Fibroblast of the aortic adventitia (primary cell): ENCODE results near the gene TJAP1. TPM values are rescaled to one million over a fixed set of nuclear protein-coding genes. Genes with fewer than 3 reads are reported as not detected.

Experiments
- DNase-seq: peaks from one replicate; pipeline ENCODE4 v3.0.0-alpha.2; 2010; ENCODE audit warnings: low read depth
- H3K4me3 ChIP-seq: 2 replicates; pipeline ENCODE4 v1.5.1; 2011; ENCODE audit warnings: low read depth, mild to moderate bottlenecking, control low read depth, low read length, moderate library complexity
- CTCF ChIP-seq: IDR thresholded peaks from 2 replicates; pipeline ENCODE4 v1.5.1; 2011; ENCODE audit warnings: mild to moderate bottlenecking, low read length, control low read depth, inconsistent platforms; ENCODE audit not compliant: insufficient read depth
- total RNA-seq: library from RNA; depleted of rRNA; stranded (reverse); fragments of >200 nt; gene quantifications from 2 replicates; pipeline ENCODE4 v1.2.3, GENCODE V29; 2012; ENCODE audit warnings: low replicate concordance

The TJAP1 gene
- total RNA-seq, 1 donor: 14.2 TPM

- H3K4me3 ChIP-seq: no peak overlapping the region
- no peak for TF ChIP-seq CTCF
- DNase-seq: no peak
Observed at GRCh38 chr6:43508481-43509141, 31.2 kb downstream of the TJAP1 start.

GRCh38 chr6:43509142-43509983 lies 32.0 kb downstream of the TJAP1 start:
- peak overlapping the region; percentile 67 for H3K4me3 ChIP-seq
- no peak for DNase-seq
- TF ChIP-seq CTCF: no peak

GRCh38 chr6:43509984-43510826 lies 32.8 kb downstream of the TJAP1 start, which contains the start of gene LRRC73:
LRRC73 (minus strand) TSS chr6:43510346; CDS start chr6:43509785, 561 bp downstream.
- TF ChIP-seq CTCF: no peak
- H3K4me3 ChIP-seq: peak within 1 kb of the TSS; percentile 67
- DNase-seq: peak; percentile 79

DNA sequence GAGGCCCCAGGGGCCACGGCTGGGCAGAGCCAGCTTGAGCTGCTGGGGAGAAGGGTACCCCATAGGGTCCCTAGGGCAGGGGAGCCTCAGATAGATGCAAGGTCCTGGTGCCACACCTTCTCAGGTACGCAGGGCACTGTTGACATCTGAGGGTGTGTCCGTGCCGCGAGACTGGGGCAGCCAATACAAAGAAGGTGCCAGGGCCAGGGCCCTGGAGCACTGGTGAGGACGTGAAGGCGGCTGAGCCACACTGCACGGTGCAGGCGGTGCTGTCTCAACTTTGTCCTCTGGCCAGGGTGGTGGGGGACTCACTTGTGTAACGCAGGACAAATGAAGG lies 33.4 kb downstream of the TJAP1 start:
- DNase-seq: no peak
- peak overlapping the region; percentile 67 for H3K4me3 ChIP-seq
- TF ChIP-seq CTCF: no peak

DNA sequence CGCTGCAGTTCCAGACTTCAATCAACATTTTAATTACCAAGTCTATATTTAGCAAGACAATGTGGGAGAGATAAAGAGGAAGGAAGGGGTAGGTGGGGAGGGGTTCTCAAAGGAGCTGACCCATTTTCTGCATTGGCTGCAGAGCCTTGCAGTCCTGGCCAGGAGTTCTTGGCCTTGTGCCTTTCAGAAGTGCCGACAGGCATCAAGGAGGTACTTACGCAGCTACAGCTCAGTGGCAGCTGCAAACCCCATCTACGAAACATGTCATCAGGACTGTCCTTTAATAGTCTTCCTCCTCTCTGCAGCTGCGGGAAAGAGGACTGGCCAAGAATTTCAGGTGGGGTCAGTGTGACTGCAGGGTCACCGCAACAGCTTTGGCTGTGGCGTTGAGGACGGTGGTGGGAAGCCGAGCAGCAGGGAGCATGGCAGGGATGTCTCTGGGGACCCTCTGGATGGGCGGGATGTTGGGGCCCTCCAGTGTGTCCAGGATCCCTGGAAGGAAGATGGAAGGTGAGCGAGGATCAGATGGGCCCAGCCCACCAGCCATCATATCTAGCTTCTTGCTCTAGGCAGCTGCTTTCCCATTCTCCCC lies 34.5 kb downstream of the TJAP1 start:
- TF ChIP-seq CTCF: no peak
- no peak for DNase-seq
- H3K4me3 ChIP-seq: no peak overlapping the region

DNA sequence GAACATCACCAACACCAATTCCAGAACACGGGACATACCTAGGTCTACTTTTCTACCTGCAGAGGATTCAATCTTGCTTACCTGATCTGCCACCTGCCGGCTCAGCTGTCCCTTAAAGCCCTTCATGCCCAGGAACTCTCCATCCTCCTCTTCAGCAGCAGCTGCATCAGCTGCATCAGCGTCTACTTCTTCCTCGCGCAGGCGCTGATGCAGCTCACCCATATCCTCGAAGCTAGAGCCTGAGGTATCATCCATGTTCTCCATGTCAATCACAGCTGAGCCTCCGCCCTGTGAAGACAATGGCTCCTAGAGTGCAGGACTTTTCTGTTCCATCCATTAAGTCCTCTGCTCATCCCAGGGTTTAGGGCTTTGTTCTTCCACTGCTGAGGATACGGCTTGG lies 38.4 kb downstream of the TJAP1 start:
- peak overlapping the region; percentile 96 for H3K4me3 ChIP-seq
- no peak for DNase-seq
- no peak for TF ChIP-seq CTCF
